HG03521 (cell line): ENCODE data around the gene BANP.
"Not testable (repeated sequence)": the region's sequence is repeated elsewhere in the genome, so short reads cannot be mapped to it uniquely, and the experiment has no call there.

ENCODE experiments used
- ATAC-seq: cut with Tn5 transposase; IDR thresholded peaks from one replicate; pipeline ENCODE4 v1.9.1; 2021; ENCODE audit warnings: mild to moderate bottlenecking, moderate library complexity; ENCODE audit not compliant: unreplicated experiment

The BANP gene

GRCh38 chr16:88076211-88076931, 125.1 kb downstream of the BANP start:
- no peak for ATAC-seq

- not testable (repeated sequence) for ATAC-seq
Measured at GRCh38 chr16:88076932-88077320, 125.7 kb downstream of the BANP start.

GRCh38 chr16:88077328-88078108, 126.3 kb downstream of the BANP start:
- ATAC-seq = no peak

- no peak for ATAC-seq
Measured at GRCh38 chr16:88078111-88078775, 127.0 kb downstream of the BANP start.

GRCh38 chr16:88083582-88083981, 132.3 kb downstream of the BANP start:
- no peak for ATAC-seq

- ATAC-seq = no peak
Measured at GRCh38 chr16:88084881-88085280, 133.6 kb downstream of the BANP start.

GRCh38 chr16:88086571-88087516, 135.6 kb downstream of the BANP start:
- ATAC-seq = no peak

GRCh38 chr16:88087517-88087877, 136.3 kb downstream of the BANP start:
- ATAC-seq = no peak

GRCh38 chr16:88088161-88088581, 136.9 kb downstream of the BANP start:
- no peak for ATAC-seq

GRCh38 chr16:88088611-88089010, 137.4 kb downstream of the BANP start:
- not testable (repeated sequence) for ATAC-seq

- ATAC-seq = not testable (repeated sequence)
Measured at GRCh38 chr16:88089071-88089470, 137.8 kb downstream of the BANP start.

GRCh38 chr16:88089632-88090376, 138.6 kb downstream of the BANP start:
- not testable (repeated sequence) for ATAC-seq

- ATAC-seq = not testable (repeated sequence)
Measured at GRCh38 chr16:88090377-88091175, 139.3 kb downstream of the BANP start.

GRCh38 chr16:88091221-88091971, 140.2 kb downstream of the BANP start:
- ATAC-seq = not testable (repeated sequence)

GRCh38 chr16:88091972-88092302, 140.7 kb downstream of the BANP start:
- not testable (repeated sequence) for ATAC-seq

- ATAC-seq = not testable (repeated sequence)
Measured at GRCh38 chr16:88092791-88093555, 141.7 kb downstream of the BANP start.

- not testable (repeated sequence) for ATAC-seq
Measured at GRCh38 chr16:88093556-88094252, 142.5 kb downstream of the BANP start.
